WTC11 (cell line): Measurements from ENCODE around the gene MMP26. TPM values are rescaled to one million over a fixed set of nuclear protein-coding genes. Genes with fewer than 3 reads are reported as not detected.

Experiments used
- ATAC-seq: fragments of 200-7000 bp; cut with Tn5 transposase; 2 replicates; pipeline ENCODE4 v1.10.0; 2021; ENCODE audit warnings: mild to moderate bottlenecking, moderate library complexity
- CTCF ChIA-PET: fragments of 300-600 bp; sonication (Branson Sonifier 250); formaldehyde crosslinking; loops from one replicate; lab custom pipeline; 2021; ENCODE audit warnings: antibody characterized with exemption; lab: Charles Lee
- POLR2A ChIA-PET: fragments of 350-600 bp; sonication (Branson Sonifier 250); formaldehyde crosslinking; loops from one replicate; lab custom pipeline; 2021; ENCODE audit warnings: antibody characterized with exemption; lab: Charles Lee
- DNase-seq: peaks from one replicate; pipeline ENCODE4 v3.0.0; 2021; ENCODE audit warnings: low spot score
- H3K27ac Mint-ChIP-seq: 2 replicates; pipeline ENCODE4 v1.8.0; 2021; ENCODE audit warnings: mixed read lengths
- H3K27me3 Mint-ChIP-seq: 2 replicates; pipeline ENCODE4 v1.8.0; 2021; ENCODE audit warnings: low read depth, mild to moderate bottlenecking, moderate library complexity, mixed read lengths
- H3K36me3 Mint-ChIP-seq: 2 replicates; pipeline ENCODE4 v1.8.0; 2021; ENCODE audit warnings: mixed read lengths
- H3K4me1 Mint-ChIP-seq: 2 replicates; pipeline ENCODE4 v1.8.0; 2022; ENCODE audit warnings: mixed read lengths
- H3K4me3 Mint-ChIP-seq: 2 replicates; pipeline ENCODE4 v1.8.0; 2021; ENCODE audit warnings: mild to moderate bottlenecking, moderate library complexity, mixed read lengths
- H3K9me3 Mint-ChIP-seq: 2 replicates; pipeline ENCODE4 v1.8.0; 2021; ENCODE audit warnings: mixed read lengths
- CBFB ChIP-seq: sonication (generic); formaldehyde crosslinking; IDR thresholded peaks from 2 replicates; pipeline ENCODE4 v1.8.1; 2022; ENCODE audit warnings: mild to moderate bottlenecking, low read depth, missing genetic modification reagents
- CREM ChIP-seq: sonication (generic); formaldehyde crosslinking; IDR thresholded peaks from 2 replicates; pipeline ENCODE4 v1.8.1; 2022; ENCODE audit warnings: mild to moderate bottlenecking, missing genetic modification reagents, moderate library complexity
- E2F1 ChIP-seq: sonication (generic); formaldehyde crosslinking; IDR thresholded peaks from 2 replicates; pipeline ENCODE4 v1.8.0; 2022; ENCODE audit warnings: mild to moderate bottlenecking, missing genetic modification reagents
- EMX1 ChIP-seq: fragments of 250-450 bp; sonication (Bioruptor Pico); IDR thresholded peaks from 2 replicates; pipeline ENCODE4 v1.8.0; 2021; ENCODE audit warnings: mild to moderate bottlenecking
- ESRRA ChIP-seq: sonication (generic); formaldehyde crosslinking; IDR thresholded peaks from 2 replicates; pipeline ENCODE4 v1.8.1; 2022; ENCODE audit warnings: mild to moderate bottlenecking, missing genetic modification reagents, borderline replicate concordance
- FOXJ3 ChIP-seq: sonication (generic); formaldehyde crosslinking; IDR thresholded peaks from 2 replicates; pipeline ENCODE4 v1.9.0; 2021; ENCODE audit warnings: missing genetic modification reagents, mild to moderate bottlenecking, borderline replicate concordance
- FOXK1 ChIP-seq: sonication (generic); formaldehyde crosslinking; IDR thresholded peaks from 2 replicates; pipeline ENCODE4 v1.8.0; 2022; ENCODE audit warnings: mild to moderate bottlenecking, moderate library complexity, missing genetic modification reagents
- GTF2I ChIP-seq: fragments of 250-450 bp; sonication (Bioruptor Pico); conservative IDR thresholded peaks from 2 replicates; pipeline ENCODE4 v1.4.0; 2021; ENCODE audit warnings: mild to moderate bottlenecking
- JAZF1 ChIP-seq: fragments of 250-450 bp; sonication (Bioruptor Pico); IDR thresholded peaks from 2 replicates; pipeline ENCODE4 v1.9.0; 2021; ENCODE audit warnings: moderate library complexity, mild to moderate bottlenecking, inconsistent platforms
- KAT7 ChIP-seq: sonication (generic); formaldehyde crosslinking; IDR thresholded peaks from 2 replicates; pipeline ENCODE4 v1.8.1; 2023; ENCODE audit warnings: missing genetic modification reagents, mild to moderate bottlenecking, borderline replicate concordance
- MAX ChIP-seq: sonication (generic); formaldehyde crosslinking; IDR thresholded peaks from 2 replicates; pipeline ENCODE4 v1.8.0; 2022; ENCODE audit warnings: mild to moderate bottlenecking, missing genetic modification reagents
- MXD4 ChIP-seq: fragments of 250-450 bp; sonication (Bioruptor Pico); IDR thresholded peaks from 2 replicates; pipeline ENCODE4 v1.8.0; 2021; ENCODE audit warnings: mild to moderate bottlenecking, moderate library complexity, borderline replicate concordance
- PRRX2 ChIP-seq: fragments of 250-450 bp; sonication (Bioruptor Pico); IDR thresholded peaks from 2 replicates; pipeline ENCODE4 v1.8.0; 2021; ENCODE audit warnings: mild to moderate bottlenecking
- ZNF232 ChIP-seq: sonication (generic); formaldehyde crosslinking; IDR thresholded peaks from 2 replicates; pipeline ENCODE4 v1.8.0; 2022; ENCODE audit warnings: mild to moderate bottlenecking, missing genetic modification reagents
- ZNF317 ChIP-seq: sonication (generic); formaldehyde crosslinking; IDR thresholded peaks from 2 replicates; pipeline ENCODE4 v1.8.1; 2023; ENCODE audit warnings: low read depth, mild to moderate bottlenecking, moderate library complexity, missing genetic modification reagents, borderline replicate concordance
- ZNF416 ChIP-seq: fragments of 250-450 bp; sonication (Bioruptor Pico); IDR thresholded peaks from 2 replicates; pipeline ENCODE4 v1.9.0; 2021; ENCODE audit warnings: mild to moderate bottlenecking, inconsistent platforms
- total RNA-seq: library from RNA; stranded (reverse); gene quantifications from 3 replicates; pipeline ENCODE4 v1.2.3, GENCODE V29; 2021
- TF ChIP-seq, protein P1 (sequence below): fragments of 250-450 bp; sonication (Bioruptor Pico); IDR thresholded peaks from 2 replicates; pipeline ENCODE4 v1.9.0; 2021; ENCODE audit warnings: mild to moderate bottlenecking, borderline replicate concordance
- TF ChIP-seq, protein P2 (sequence below): sonication (generic); formaldehyde crosslinking; IDR thresholded peaks from 2 replicates; pipeline ENCODE4 v1.8.1; 2022; ENCODE audit warnings: low read depth, missing genetic modification reagents, borderline replicate concordance
- TF ChIP-seq, protein P3 (sequence below): fragments of 250-450 bp; sonication (Bioruptor Pico); conservative IDR thresholded peaks from 2 replicates; pipeline ENCODE4 v1.9.0; 2021; ENCODE audit warnings: mild to moderate bottlenecking

MMP26 gene
- total RNA-seq, 1 experiment from 2014 or later = not detected

DNA sequence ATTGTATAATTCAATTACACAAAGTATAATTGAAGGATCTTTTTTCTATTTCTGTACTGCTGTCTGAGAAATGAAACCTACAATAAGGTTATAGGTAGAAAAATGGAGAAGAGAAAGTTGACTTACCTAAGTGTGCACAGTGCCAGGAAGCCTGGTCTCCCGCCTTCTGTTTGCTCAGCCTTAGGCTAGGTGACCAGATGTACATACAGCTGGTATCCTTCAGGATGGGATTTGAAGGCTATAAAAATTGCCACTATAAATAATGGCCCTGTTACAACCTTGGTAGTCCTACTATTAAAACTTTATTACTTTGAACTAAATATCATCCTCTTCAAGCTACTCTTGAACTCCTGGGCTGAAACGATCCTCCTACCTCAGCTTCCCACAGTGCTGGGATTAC lies 26.6 kb upstream of the MMP26 start:
- H3K36me3 Mint-ChIP-seq = no peaks in the 10 kb centered on the region
- CTCF ChIA-PET = no interaction called here
- POLR2A ChIA-PET = no interaction called here
- TF ChIP-seq MXD4 (CRISPR knock-in tag) (no peak), ZNF416 (CRISPR knock-in tag) (no peak), FOXJ3 (CRISPR knock-in tag) (no peak), FOXK1 (CRISPR knock-in tag) (no peak), JAZF1 (CRISPR knock-in tag) (no peak), GTF2I (CRISPR knock-in tag) (no peak), ESRRA (CRISPR knock-in tag) (no peak)
- TF ChIP-seq, protein P1, sequence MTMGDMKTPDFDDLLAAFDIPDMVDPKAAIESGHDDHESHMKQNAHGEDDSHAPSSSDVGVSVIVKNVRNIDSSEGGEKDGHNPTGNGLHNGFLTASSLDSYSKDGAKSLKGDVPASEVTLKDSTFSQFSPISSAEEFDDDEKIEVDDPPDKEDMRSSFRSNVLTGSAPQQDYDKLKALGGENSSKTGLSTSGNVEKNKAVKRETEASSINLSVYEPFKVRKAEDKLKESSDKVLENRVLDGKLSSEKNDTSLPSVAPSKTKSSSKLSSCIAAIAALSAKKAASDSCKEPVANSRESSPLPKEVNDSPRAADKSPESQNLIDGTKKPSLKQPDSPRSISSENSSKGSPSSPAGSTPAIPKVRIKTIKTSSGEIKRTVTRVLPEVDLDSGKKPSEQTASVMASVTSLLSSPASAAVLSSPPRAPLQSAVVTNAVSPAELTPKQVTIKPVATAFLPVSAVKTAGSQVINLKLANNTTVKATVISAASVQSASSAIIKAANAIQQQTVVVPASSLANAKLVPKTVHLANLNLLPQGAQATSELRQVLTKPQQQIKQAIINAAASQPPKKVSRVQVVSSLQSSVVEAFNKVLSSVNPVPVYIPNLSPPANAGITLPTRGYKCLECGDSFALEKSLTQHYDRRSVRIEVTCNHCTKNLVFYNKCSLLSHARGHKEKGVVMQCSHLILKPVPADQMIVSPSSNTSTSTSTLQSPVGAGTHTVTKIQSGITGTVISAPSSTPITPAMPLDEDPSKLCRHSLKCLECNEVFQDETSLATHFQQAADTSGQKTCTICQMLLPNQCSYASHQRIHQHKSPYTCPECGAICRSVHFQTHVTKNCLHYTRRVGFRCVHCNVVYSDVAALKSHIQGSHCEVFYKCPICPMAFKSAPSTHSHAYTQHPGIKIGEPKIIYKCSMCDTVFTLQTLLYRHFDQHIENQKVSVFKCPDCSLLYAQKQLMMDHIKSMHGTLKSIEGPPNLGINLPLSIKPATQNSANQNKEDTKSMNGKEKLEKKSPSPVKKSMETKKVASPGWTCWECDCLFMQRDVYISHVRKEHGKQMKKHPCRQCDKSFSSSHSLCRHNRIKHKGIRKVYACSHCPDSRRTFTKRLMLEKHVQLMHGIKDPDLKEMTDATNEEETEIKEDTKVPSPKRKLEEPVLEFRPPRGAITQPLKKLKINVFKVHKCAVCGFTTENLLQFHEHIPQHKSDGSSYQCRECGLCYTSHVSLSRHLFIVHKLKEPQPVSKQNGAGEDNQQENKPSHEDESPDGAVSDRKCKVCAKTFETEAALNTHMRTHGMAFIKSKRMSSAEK = no peak
- TF ChIP-seq, all 79 proteins: peak for 0
- no peaks in the 10 kb centered on the region for H3K9me3 Mint-ChIP-seq
- H3K4me3 Mint-ChIP-seq = no peak overlapping the region
- ATAC-seq = no peak
- no peaks in the 10 kb centered on the region for H3K4me1 Mint-ChIP-seq
- H3K27ac Mint-ChIP-seq = no peak overlapping the region
- no peaks in the 10 kb centered on the region for H3K27me3 Mint-ChIP-seq
- DNase-seq = no peak

- Mint-ChIP-seq H3K27me3 (no peaks in the 10 kb centered on the region), H3K4me1 (no peaks in the 10 kb centered on the region), H3K36me3 (no peaks in the 10 kb centered on the region), H3K27ac (no peak overlapping the region), H3K4me3 (no peak overlapping the region), H3K9me3 (no peaks in the 10 kb centered on the region)
- DNase-seq (no peak), ATAC-seq (no peak)
- POLR2A ChIA-PET = no interaction called here
- CTCF ChIA-PET = no interaction called here
- no peak for TF ChIP-seq EMX1 (CRISPR knock-in tag)
- TF ChIP-seq, protein P2, sequence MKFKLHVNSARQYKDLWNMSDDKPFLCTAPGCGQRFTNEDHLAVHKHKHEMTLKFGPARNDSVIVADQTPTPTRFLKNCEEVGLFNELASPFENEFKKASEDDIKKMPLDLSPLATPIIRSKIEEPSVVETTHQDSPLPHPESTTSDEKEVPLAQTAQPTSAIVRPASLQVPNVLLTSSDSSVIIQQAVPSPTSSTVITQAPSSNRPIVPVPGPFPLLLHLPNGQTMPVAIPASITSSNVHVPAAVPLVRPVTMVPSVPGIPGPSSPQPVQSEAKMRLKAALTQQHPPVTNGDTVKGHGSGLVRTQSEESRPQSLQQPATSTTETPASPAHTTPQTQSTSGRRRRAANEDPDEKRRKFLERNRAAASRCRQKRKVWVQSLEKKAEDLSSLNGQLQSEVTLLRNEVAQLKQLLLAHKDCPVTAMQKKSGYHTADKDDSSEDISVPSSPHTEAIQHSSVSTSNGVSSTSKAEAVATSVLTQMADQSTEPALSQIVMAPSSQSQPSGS = no peak
- no peak for TF ChIP-seq CREM (CRISPR knock-in tag)
- no peak for TF ChIP-seq PRRX2 (CRISPR knock-in tag)
- no peak for TF ChIP-seq CBFB (CRISPR knock-in tag)
- no peak for TF ChIP-seq MAX (CRISPR knock-in tag)
- TF ChIP-seq KAT7 = no peak
- TF ChIP-seq, protein P3, sequence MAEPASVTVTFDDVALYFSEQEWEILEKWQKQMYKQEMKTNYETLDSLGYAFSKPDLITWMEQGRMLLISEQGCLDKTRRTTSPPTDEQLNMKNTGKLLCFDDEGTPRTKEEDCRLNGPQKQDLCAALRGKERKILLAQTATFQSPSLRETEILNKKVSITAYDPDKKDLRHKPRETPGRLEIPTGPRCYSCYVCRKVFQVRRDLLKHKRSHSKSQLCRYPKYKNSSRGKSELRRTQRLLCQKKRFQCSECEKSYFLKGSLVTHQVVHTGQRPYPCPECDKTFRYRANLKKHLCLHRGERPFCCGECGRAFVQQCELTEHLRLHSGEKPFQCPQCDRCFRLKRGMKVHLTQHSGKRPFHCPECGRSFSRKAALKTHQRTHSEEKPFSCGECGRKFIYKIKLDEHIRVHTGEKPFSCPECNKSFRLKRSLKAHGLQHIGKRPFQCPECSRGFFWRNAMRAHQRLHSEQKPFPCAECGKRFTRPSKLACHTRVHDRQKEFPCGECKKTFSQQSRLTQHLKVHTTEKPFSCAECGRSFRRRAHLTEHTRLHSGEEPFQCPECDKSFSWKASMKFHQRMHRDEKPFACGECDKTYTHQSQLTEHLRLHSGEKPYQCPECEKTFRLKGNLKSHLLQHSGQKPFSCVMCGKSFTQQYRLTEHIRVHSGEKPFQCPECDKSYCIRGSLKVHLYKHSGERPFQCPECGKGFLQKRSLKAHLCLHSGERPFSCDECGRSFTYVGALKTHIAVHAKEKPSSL (CRISPR knock-in tag) = no peak
- TF ChIP-seq ZNF416 (CRISPR knock-in tag) = no peak
- TF ChIP-seq E2F1 = no peak
- no peak for TF ChIP-seq ZNF317
- no peak for TF ChIP-seq ZNF232 (CRISPR knock-in tag)
- TF ChIP-seq, all 79 proteins: peak for 0
These were observed 24.2 kb upstream of the MMP26 start for GRCh38 chr11:4680341-4680740.
